Esophagus squamous epithelium (tissue), 5 donors: ENCODE results near the gene CHN2. TPM values are rescaled to one million over a fixed set of nuclear protein-coding genes. Genes with fewer than 3 reads are reported as not detected.

Source experiments
- DNase-seq: peaks from one replicate; lab custom pipeline; 2025; lab: John Stamatoyannopoulos, UW
- H3K27ac ChIP-seq, 4 donors: fragments of 200-600 bp; sonication (generic); one replicate each; pipeline ENCODE4 v1.5.1; 2016 to 2019; ENCODE audit warnings: mild to moderate bottlenecking in 1 of 4
- H3K27me3 ChIP-seq, 4 donors: fragments of 200-600 bp; sonication (generic); 1 replicate in 3 of 4; 2 replicates in 1 of 4; pipeline versions ENCODE4 v1.5.1 to v1.6.0; 2017 to 2021; ENCODE audit warnings: antibody characterized with exemption in 1 of 4
- H3K36me3 ChIP-seq, 3 donors: fragments of 200-600 bp; sonication (generic); one replicate each; pipeline ENCODE4 v1.5.1; 2016 to 2019
- H3K4me1 ChIP-seq, 3 donors: fragments of 200-600 bp; sonication (generic); one replicate each; pipeline ENCODE4 v1.5.1; 2017 to 2019
- H3K4me3 ChIP-seq, 4 donors: fragments of 200-600 bp; sonication (generic); 1 replicate in 3 of 4; 2 replicates in 1 of 4; pipeline ENCODE4 v1.5.1; 2016 to 2019; ENCODE audit warnings: mild to moderate bottlenecking in 2 of 4, moderate library complexity in 1 of 4
- H3K9me3 ChIP-seq, 3 donors: fragments of 200-600 bp; sonication (generic); one replicate each; pipeline ENCODE4 v1.5.1; 2016 to 2019
- POLR2A ChIP-seq, 4 donors: fragments of 450-650 bp; IDR thresholded peaks; one replicate each; pipeline ENCODE4 v1.6.1; 2017; ENCODE audit warnings: antibody characterized with exemption in 4 of 4, mild to moderate bottlenecking in 4 of 4, moderate library complexity in 3 of 4
- WGBS, 2 donors: methylation state at CpG; one replicate each; pipeline ENCODE4 v1.1.5; 2018; 5-methylcytosine and 5-hydroxymethylcytosine counted together
- intact Hi-C: fragments of 100-400 bp; cut with DNase I; formaldehyde crosslinking; loops from one replicate; pipeline ENCODE4 v1.15.0; 2022
- total RNA-seq, 4 donors: library from RNA; depleted of rRNA; stranded (reverse); fragments of >200 nt; gene quantifications; one replicate each; pipeline ENCODE4 v1.1.0, GENCODE V29; 2016
- TF ChIP-seq, protein P1 (sequence below), 6 experiments: fragments of 450-650 bp in 4 of 6; fragments of 200-600 bp in 2 of 6; sonication (generic) in 2 of 6; IDR thresholded peaks; one replicate each; pipeline ENCODE4 v1.5.1; 2016 to 2019; ENCODE audit warnings: antibody characterized with exemption in 6 of 6, mild to moderate bottlenecking in 4 of 6, moderate library complexity in 4 of 6
- donor health status: DM: yes; HTN: yes; CAD: no.

The CHN2 gene
- total RNA-seq, 4 donors from 2014 or later, result 0.08 to 8.6 (median 1.7) TPM

DNA sequence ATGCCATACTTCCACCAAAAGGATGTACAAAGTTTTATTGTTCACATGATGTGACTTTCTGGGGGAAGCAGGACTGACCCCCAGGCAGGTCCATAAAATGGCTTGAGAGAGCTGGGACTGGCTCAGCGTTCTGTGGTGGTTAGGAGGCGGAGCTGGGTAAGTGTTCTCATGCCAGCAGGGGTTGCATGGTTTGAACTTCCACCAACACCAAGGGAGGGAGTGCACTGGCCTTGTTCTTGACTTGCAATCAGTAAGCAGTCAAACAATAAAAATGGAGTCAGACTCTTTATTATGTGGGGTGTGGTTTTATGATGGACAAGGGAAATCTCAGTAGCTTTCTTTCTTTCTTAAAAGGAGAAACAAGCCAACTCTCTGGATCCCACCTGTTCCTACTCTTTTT, 273.6 kb downstream of the CHN2 start:
- Histone ChIP-seq H3K36me3 (no peaks in the 10 kb centered on the region), H3K4me1 (peaks cover 0 to 44% (median 0%) of the 10 kb centered on the region in 3 donors), H3K9me3 (no peaks in the 10 kb centered on the region), H3K4me3 (no peak overlapping the region), H3K27me3 (no peaks in the 10 kb centered on the region), H3K27ac (no peak overlapping the region)
- no peak for TF ChIP-seq POLR2A (IDR thresholded peaks at IDR 0.05)
- TF ChIP-seq, protein P1, sequence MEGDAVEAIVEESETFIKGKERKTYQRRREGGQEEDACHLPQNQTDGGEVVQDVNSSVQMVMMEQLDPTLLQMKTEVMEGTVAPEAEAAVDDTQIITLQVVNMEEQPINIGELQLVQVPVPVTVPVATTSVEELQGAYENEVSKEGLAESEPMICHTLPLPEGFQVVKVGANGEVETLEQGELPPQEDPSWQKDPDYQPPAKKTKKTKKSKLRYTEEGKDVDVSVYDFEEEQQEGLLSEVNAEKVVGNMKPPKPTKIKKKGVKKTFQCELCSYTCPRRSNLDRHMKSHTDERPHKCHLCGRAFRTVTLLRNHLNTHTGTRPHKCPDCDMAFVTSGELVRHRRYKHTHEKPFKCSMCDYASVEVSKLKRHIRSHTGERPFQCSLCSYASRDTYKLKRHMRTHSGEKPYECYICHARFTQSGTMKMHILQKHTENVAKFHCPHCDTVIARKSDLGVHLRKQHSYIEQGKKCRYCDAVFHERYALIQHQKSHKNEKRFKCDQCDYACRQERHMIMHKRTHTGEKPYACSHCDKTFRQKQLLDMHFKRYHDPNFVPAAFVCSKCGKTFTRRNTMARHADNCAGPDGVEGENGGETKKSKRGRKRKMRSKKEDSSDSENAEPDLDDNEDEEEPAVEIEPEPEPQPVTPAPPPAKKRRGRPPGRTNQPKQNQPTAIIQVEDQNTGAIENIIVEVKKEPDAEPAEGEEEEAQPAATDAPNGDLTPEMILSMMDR (IDR thresholded peaks at IDR 0.05), result no peak
- WGBS, 2 donors, result 80 to 100% methylated on average over 2 of the region's 2 CpGs
- no peak for DNase-seq
- intact Hi-C loops, result no loop called here

GRCh38 chr7:29469281-29469680, 274.7 kb downstream of the CHN2 start:
- peaks cover 0 to 33% (median 0%) of the 10 kb centered on the region in 3 donors for H3K4me1 ChIP-seq
- H3K9me3 ChIP-seq, result no peaks in the 10 kb centered on the region
- 86 to 88% methylated on average over 3 of the region's 3 CpGs for WGBS, 2 donors
- no peak overlapping the region for H3K27ac ChIP-seq
- no peaks in the 10 kb centered on the region for H3K27me3 ChIP-seq
- H3K4me3 ChIP-seq, result no peak overlapping the region
- TF ChIP-seq POLR2A (IDR thresholded peaks at IDR 0.05), result no peak
- TF ChIP-seq, protein P1 (IDR thresholded peaks at IDR 0.05), result no peak
- DNase-seq, result no peak
- intact Hi-C loops, result no loop called here
- no peaks in the 10 kb centered on the region for H3K36me3 ChIP-seq

GRCh38 chr7:29469976-29470557, 275.5 kb downstream of the CHN2 start:
- Histone ChIP-seq H3K27me3 (no peaks in the 10 kb centered on the region), H3K36me3 (no peaks in the 10 kb centered on the region), H3K4me1 (peaks cover 0 to 26% (median 0%) of the 10 kb centered on the region in 3 donors), H3K9me3 (no peaks in the 10 kb centered on the region), H3K4me3 (no peak overlapping the region), H3K27ac (no peak overlapping the region)
- TF ChIP-seq, protein P1 (IDR thresholded peaks at IDR 0.05), result no peak
- TF ChIP-seq POLR2A (IDR thresholded peaks at IDR 0.05), result no peak
- WGBS, 2 donors, result 83 to 96% methylated on average over 2 to 3 of the region's 3 CpGs
- intact Hi-C loops, result no loop called here
- DNase-seq, result no peak

DNA sequence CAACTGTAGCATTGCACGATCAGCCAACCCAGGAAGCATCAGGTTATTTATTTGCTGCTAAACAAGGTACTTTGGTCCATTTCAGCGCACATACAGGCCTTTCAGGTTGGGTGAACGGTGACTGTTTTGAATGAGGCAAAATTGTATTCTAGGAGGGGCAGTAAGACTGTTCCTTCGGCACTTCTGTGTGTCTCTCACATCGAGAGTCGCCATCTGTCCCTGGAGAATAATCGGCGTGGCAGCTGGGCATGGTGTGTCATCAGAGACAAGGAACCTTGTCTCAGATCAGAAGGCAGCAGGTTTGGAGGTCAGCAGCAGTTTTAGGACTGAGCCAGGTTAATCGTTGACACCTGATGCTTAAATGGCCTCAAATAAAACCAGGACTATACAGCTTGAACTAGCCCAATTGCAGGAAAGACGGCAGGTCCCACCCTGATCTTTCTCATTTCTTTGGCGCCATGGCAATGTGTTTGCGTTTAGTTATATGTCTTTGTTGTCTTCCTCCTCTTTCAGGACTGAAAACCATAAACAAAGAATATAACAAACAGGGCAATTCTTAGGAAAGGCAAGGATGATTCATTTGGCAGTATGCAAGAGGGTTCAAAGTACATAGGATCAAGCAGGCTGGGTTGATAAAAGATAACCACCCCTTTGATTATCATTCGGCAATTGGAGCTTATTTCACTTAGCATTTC, 277.0 kb downstream of the CHN2 start:
- Histone ChIP-seq H3K4me1 (peaks cover 0 to 10% (median 0%) of the 10 kb centered on the region in 3 donors), H3K4me3 (no peak overlapping the region), H3K27ac (no peak overlapping the region), H3K27me3 (no peaks in the 10 kb centered on the region), H3K9me3 (no peaks in the 10 kb centered on the region), H3K36me3 (no peaks in the 10 kb centered on the region)
- no peak for DNase-seq
- TF ChIP-seq POLR2A (IDR thresholded peaks at IDR 0.05), result no peak
- TF ChIP-seq, protein P1 (IDR thresholded peaks at IDR 0.05), result no peak
- WGBS, 2 donors, result 80 to 81% methylated on average over 12 to 13 of the region's 13 CpGs
- intact Hi-C loops, result no loop called here

DNA sequence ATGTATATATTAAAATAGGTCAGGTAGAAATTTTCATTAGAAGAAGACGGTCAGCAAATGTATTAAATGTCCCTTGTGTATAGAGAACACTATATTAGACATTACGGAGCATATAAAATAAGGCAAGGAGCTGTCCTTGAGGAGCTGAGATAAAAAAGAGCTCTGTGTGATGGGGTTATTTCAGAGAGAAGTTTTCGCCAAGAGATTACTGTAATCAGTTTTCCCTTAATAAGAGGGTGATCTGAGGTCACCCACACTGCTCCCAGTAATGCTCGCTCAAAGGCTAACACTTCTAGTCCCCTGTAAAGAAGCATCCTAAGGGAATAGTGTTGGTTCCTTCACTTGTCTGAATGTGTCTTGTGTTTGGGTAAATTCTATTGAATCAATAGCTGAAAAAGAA, 282.3 kb downstream of the CHN2 start:
- H3K36me3 ChIP-seq, result no peaks in the 10 kb centered on the region
- WGBS, 2 donors, result 81 to 88% methylated on average over 4 of the region's 4 CpGs
- H3K9me3 ChIP-seq, result no peaks in the 10 kb centered on the region
- H3K27ac ChIP-seq, result no peak overlapping the region
- intact Hi-C loops, result no loop called here
- H3K4me3 ChIP-seq, result no peak overlapping the region
- TF ChIP-seq POLR2A (IDR thresholded peaks at IDR 0.05), result no peak
- TF ChIP-seq, protein P1 (IDR thresholded peaks at IDR 0.05), result no peak
- no peaks in the 10 kb centered on the region for H3K27me3 ChIP-seq
- no peak for DNase-seq
- peaks cover 0 to 11% (median 0%) of the 10 kb centered on the region in 3 donors for H3K4me1 ChIP-seq
